Epithelial cell of proximal tubule (primary cell): ENCODE data around the gene SEMA4B. TPM values are rescaled to one million over a fixed set of nuclear protein-coding genes. Genes with fewer than 3 reads are reported as not detected.

Experiments used
- DNase-seq: peaks from one replicate; pipeline ENCODE4 v3.0.0-alpha.2; 2011; ENCODE audit warnings: low read depth
- H3K4me3 ChIP-seq: 2 replicates; pipeline ENCODE4 v1.5.1; 2011; ENCODE audit warnings: low read depth, mild to moderate bottlenecking, low read length
- total RNA-seq: library from RNA; depleted of rRNA; stranded (reverse); fragments of >200 nt; gene quantifications from 2 replicates; pipeline ENCODE4 v1.2.3, GENCODE V29; 2015
- TF ChIP-seq, protein P1 (sequence below): conservative IDR thresholded peaks from 2 replicates; pipeline ENCODE4 v1.5.1; 2012; ENCODE audit warnings: low read depth, mild to moderate bottlenecking, low read length

The SEMA4B gene
- total RNA-seq, 1 donor from 2014 or later: 89.6 TPM

DNA sequence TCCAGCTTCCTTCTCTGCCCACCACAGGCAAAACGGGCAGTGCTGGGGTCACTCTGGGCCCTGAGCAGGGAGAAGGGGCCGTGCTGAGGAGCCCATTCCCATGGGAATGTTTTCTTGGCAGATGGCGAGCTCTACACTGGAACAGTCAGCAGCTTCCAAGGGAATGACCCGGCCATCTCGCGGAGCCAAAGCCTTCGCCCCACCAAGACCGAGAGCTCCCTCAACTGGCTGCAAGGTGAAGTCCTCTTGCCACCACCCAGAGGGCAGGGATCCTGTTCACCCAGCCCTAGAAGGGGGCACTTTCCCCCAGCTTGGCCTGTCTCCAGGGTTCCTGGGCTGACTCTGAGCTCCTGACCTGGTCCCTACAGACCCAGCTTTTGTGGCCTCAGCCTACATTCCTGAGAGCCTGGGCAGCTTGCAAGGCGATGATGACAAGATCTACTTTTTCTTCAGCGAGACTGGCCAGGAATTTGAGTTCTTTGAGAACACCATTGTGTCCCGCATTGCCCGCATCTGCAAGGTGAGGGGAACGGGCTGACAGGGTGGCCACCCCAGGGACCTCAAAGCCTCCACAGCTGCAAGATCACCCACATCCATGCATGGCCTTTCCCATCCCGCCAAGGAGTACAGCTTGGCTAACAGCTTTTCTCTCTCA is 20.2 kb downstream of the SEMA4B start:
- H3K4me3 ChIP-seq: no peak overlapping the region
- TF ChIP-seq, protein P1, sequence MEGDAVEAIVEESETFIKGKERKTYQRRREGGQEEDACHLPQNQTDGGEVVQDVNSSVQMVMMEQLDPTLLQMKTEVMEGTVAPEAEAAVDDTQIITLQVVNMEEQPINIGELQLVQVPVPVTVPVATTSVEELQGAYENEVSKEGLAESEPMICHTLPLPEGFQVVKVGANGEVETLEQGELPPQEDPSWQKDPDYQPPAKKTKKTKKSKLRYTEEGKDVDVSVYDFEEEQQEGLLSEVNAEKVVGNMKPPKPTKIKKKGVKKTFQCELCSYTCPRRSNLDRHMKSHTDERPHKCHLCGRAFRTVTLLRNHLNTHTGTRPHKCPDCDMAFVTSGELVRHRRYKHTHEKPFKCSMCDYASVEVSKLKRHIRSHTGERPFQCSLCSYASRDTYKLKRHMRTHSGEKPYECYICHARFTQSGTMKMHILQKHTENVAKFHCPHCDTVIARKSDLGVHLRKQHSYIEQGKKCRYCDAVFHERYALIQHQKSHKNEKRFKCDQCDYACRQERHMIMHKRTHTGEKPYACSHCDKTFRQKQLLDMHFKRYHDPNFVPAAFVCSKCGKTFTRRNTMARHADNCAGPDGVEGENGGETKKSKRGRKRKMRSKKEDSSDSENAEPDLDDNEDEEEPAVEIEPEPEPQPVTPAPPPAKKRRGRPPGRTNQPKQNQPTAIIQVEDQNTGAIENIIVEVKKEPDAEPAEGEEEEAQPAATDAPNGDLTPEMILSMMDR: peak; percentile 80
- DNase-seq: no peak

DNA sequence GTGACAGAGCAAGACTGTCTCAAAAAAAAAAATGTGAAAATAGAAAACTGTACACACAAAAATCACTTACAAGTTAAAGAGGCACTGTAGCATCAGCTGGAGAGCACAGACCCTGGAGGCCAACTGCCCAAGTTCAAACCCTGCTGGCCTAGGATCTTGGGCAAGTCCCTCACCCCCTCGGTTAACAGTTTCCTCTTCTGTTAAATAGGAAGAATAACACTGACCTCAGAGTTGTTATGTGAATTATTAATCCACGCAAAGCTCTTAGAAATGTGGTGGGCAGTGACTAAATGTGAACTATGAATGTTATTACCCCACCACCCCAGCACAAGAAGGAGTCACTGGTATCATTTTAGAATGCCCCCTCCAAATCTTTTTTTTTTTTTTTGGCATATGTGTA is 21.4 kb downstream of the SEMA4B start:
- DNase-seq: no peak
- TF ChIP-seq, protein P1: no peak

DNA sequence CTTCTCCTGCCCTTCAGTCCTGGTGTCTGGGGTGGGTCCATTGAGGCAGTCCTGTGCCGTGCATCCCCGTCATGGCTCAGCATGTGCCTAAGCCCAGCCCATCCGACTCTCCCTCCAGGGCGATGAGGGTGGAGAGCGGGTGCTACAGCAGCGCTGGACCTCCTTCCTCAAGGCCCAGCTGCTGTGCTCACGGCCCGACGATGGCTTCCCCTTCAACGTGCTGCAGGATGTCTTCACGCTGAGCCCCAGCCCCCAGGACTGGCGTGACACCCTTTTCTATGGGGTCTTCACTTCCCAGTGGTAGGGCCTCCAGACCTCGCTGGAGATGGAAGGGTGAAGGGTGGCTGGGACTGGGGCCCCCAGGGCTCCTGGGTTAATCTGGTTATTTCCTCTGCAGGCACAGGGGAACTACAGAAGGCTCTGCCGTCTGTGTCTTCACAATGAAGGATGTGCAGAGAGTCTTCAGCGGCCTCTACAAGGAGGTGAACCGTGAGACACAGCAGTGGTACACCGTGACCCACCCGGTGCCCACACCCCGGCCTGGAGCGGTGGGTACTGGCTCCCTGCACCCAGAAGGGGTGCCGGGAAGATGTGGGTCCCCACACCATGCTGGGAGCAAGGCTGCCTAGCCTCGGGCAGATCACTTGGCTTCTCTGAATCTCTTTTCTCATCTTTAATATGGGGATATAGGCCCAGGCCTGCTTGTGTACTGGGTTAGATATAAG is 22.5 kb downstream of the SEMA4B start:
- TF ChIP-seq, protein P1: no peak
- H3K4me3 ChIP-seq: no peak overlapping the region
- DNase-seq: no peak

More for the DNA sequence above, 21.4 kb downstream of the SEMA4B start:
- H3K4me3 ChIP-seq: no peak overlapping the region

DNA sequence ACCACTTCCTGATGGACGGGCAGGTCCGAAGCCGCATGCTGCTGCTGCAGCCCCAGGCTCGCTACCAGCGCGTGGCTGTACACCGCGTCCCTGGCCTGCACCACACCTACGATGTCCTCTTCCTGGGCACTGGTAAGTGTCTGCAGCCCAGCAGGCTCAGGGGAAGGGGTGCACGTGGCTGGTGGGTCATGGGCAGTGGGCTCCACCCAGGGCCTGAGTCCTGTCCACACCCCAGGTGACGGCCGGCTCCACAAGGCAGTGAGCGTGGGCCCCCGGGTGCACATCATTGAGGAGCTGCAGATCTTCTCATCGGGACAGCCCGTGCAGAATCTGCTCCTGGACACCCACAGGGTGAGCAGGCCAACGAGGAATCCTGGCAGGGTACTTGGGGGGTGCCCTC is 23.9 kb downstream of the SEMA4B start:
- H3K4me3 ChIP-seq: no peak overlapping the region
- DNase-seq: no peak
- TF ChIP-seq, protein P1: no peak

DNA sequence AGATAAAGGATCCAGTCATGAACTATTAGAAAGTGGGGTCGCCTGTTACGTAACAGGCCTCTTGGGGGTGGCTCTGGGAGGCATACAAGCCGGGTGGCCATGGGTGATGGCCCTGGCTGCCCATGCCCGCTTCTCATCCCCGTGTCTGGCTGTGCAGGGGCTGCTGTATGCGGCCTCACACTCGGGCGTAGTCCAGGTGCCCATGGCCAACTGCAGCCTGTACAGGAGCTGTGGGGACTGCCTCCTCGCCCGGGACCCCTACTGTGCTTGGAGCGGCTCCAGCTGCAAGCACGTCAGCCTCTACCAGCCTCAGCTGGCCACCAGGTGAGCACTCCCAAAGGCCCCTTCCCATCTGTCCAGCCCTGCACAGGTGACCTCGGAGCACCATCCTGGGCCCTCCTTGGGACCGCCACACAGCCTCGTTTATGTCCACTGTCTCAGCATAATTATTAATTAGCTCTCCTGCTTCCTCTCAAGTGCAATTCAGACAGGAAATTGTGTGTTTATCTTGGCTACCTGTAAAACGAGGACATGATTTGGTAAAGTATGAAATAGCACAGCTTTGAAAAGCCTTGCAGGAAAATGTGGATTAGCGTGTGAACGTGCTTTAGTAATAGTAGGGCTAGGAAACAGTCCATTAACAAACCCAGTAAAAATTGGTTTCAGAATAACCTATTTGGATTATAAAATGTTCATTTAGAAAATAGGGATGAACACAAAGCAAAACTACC is 24.5 kb downstream of the SEMA4B start:
- H3K4me3 ChIP-seq: no peak overlapping the region
- no peak for DNase-seq
- TF ChIP-seq, protein P1: no peak

DNA sequence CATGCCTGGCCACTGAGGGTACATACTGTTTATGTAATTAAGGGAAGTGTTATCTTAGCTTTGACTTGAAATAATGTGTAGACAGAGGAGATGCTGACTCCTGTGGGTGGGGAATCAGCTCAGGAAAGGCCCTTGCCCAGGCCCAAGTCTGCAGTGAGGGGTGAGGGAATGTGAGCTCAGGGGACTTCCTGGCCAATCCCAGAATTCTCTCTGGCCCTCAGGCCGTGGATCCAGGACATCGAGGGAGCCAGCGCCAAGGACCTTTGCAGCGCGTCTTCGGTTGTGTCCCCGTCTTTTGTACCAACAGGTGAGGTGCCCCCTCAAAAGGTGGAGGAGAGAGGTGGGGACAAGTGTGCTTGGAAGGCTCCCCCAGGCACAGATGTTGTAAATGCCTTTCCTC is 26.2 kb downstream of the SEMA4B start:
- DNase-seq: no peak
- TF ChIP-seq, protein P1: no peak
- no peak overlapping the region for H3K4me3 ChIP-seq
